Liver (tissue), 9 donors: Measurements from ENCODE around the gene NSFL1C. TPM values are rescaled to one million over a fixed set of nuclear protein-coding genes. Genes with fewer than 3 reads are reported as not detected.

Source experiments
- DNase-seq: peaks from one replicate; pipeline ENCODE4 v3.0.0-alpha.2; 2017; ENCODE audit warnings: low spot score
- H3K27ac ChIP-seq, 2 donors: one replicate each; pipeline ENCODE4 v1.7.0; 2013; ENCODE audit warnings: inconsistent platforms in 2 of 2, low read length in 2 of 2, control low read depth in 1 of 2, low read depth in 1 of 2, mild to moderate bottlenecking in 1 of 2
- H3K27me3 ChIP-seq, 4 donors: one replicate each; pipeline versions ENCODE4 v1.6.1 to v1.7.0; 2013; ENCODE audit warnings: low read length in 3 of 4, inconsistent platforms in 1 of 4, mild to moderate bottlenecking in 1 of 4, moderate library complexity in 1 of 4; ENCODE audit not compliant: control insufficient read depth in 4 of 4, insufficient read depth in 4 of 4
- H3K36me3 ChIP-seq, 4 donors: one replicate each; pipeline versions ENCODE4 v1.6.1 to v1.7.0; 2013; ENCODE audit warnings: low read length in 3 of 4, mild to moderate bottlenecking in 3 of 4, low read depth in 1 of 4, moderate library complexity in 1 of 4; ENCODE audit not compliant: control insufficient read depth in 4 of 4, insufficient read depth in 3 of 4
- H3K4me1 ChIP-seq, 4 donors: one replicate each; pipeline versions ENCODE4 v1.6.1 to v1.7.0; 2013; ENCODE audit warnings: low read length in 3 of 4, mild to moderate bottlenecking in 3 of 4, moderate library complexity in 1 of 4; ENCODE audit not compliant: control insufficient read depth in 4 of 4, insufficient read depth in 4 of 4
- H3K4me3 ChIP-seq, 3 donors: one replicate each; pipeline versions ENCODE4 v1.6.1 to v1.7.0; 2013; ENCODE audit warnings: low read length in 3 of 3, control low read depth in 1 of 3, low read depth in 1 of 3, mild to moderate bottlenecking in 1 of 3
- H3K9ac ChIP-seq, 2 donors: one replicate each; pipeline ENCODE4 v1.7.0; 2013; ENCODE audit warnings: low read length in 2 of 2, mild to moderate bottlenecking in 2 of 2, moderate library complexity in 2 of 2, control low read depth in 1 of 2, low read depth in 1 of 2
- H3K9me3 ChIP-seq, 4 donors: one replicate each; pipeline versions ENCODE4 v1.6.1 to v1.7.0; 2013; ENCODE audit warnings: low read length in 3 of 4; ENCODE audit not compliant: control insufficient read depth in 4 of 4
- CTCF ChIP-seq: fragments of 150-350 bp; IDR thresholded peaks from 2 replicates; pipeline ENCODE4 v1.5.1; 2017; ENCODE audit warnings: improper control_type of control experiment, low read depth, low read length; ENCODE audit not compliant: missing input control
- EGR1 ChIP-seq, 2 donors: IDR thresholded peaks; 2 replicates each; pipeline ENCODE4 v1.6.1; 2016 to 2018; ENCODE audit warnings: antibody characterized with exemption in 2 of 2, low read depth in 2 of 2
- FOXA1 ChIP-seq: IDR thresholded peaks from 2 replicates; pipeline ENCODE4 v1.6.1; 2016; ENCODE audit warnings: antibody characterized with exemption
- GABPA ChIP-seq, 2 donors: IDR thresholded peaks in 1 of 2; conservative IDR thresholded peaks in 1 of 2; 2 replicates each; pipeline ENCODE4 v1.6.1; 2016; ENCODE audit warnings: antibody characterized with exemption in 2 of 2, mild to moderate bottlenecking in 1 of 2, moderate library complexity in 1 of 2
- HNF4A ChIP-seq, 2 donors: conservative IDR thresholded peaks; 2 replicates each; pipeline ENCODE4 v1.6.1; 2016; ENCODE audit warnings: antibody characterized with exemption in 2 of 2, mild to moderate bottlenecking in 2 of 2
- JUND ChIP-seq, 2 donors: IDR thresholded peaks; 2 replicates each; pipeline ENCODE4 v1.6.1; 2016; ENCODE audit warnings: antibody characterized with exemption in 2 of 2
- MAX ChIP-seq: IDR thresholded peaks from 2 replicates; pipeline ENCODE4 v1.6.1; 2016; ENCODE audit warnings: antibody characterized with exemption
- NR2F2 ChIP-seq: IDR thresholded peaks from 2 replicates; pipeline ENCODE4 v1.6.1; 2016; ENCODE audit warnings: antibody characterized with exemption
- RAD21 ChIP-seq, 2 donors: IDR thresholded peaks; 2 replicates each; pipeline ENCODE4 v1.6.1; 2016; ENCODE audit warnings: antibody characterized with exemption in 2 of 2, mild to moderate bottlenecking in 2 of 2
- REST ChIP-seq: IDR thresholded peaks from 2 replicates; pipeline ENCODE4 v1.6.1; 2016; ENCODE audit warnings: antibody characterized with exemption, mild to moderate bottlenecking
- RXRA ChIP-seq, 2 donors: IDR thresholded peaks; 2 replicates each; pipeline ENCODE4 v1.6.1; 2017 to 2018; ENCODE audit warnings: antibody characterized with exemption in 2 of 2, mild to moderate bottlenecking in 1 of 2
- SP1 ChIP-seq: IDR thresholded peaks from 2 replicates; pipeline ENCODE4 v1.6.1; 2018; ENCODE audit warnings: antibody characterized with exemption, mild to moderate bottlenecking
- TAF1 ChIP-seq: conservative IDR thresholded peaks from 2 replicates; pipeline ENCODE4 v1.6.1; 2016; ENCODE audit warnings: antibody characterized with exemption, mild to moderate bottlenecking
- YY1 ChIP-seq: IDR thresholded peaks from 2 replicates; pipeline ENCODE4 v1.6.1; 2016; ENCODE audit warnings: antibody characterized with exemption, mild to moderate bottlenecking
- ZBTB33 ChIP-seq: IDR thresholded peaks from 2 replicates; pipeline ENCODE4 v1.6.1; 2016; ENCODE audit warnings: antibody characterized with exemption
- WGBS: extraction: QIAGEN DNeasy Blood & Tissue Kit; methylation state at CpG from one replicate; pipeline ENCODE4 v1.1.7; 2013; 5-methylcytosine and 5-hydroxymethylcytosine counted together
- polyA plus RNA-seq, 2 donors: library from polyadenylated mRNA; stranded (reverse) in 1 of 2; unstranded in 1 of 2; fragments of 200-250 nt in 1 of 2; fragments of >200 nt in 1 of 2; fragmentation: Nextera tagmentation in 1 of 2; extraction: Ambion mirVana in 1 of 2; gene quantifications; one replicate each; pipeline versions ENCODE4 v1.2.1 to v1.2.3, GENCODE V29; 2013 to 2015
- total RNA-seq, 2 donors: library from RNA; depleted of rRNA; stranded (reverse); fragments of >200 nt; gene quantifications; one replicate each; pipeline ENCODE4 v1.2.3, GENCODE V29; 2014
- TF ChIP-seq, protein P1 (sequence below): IDR thresholded peaks from 2 replicates; pipeline ENCODE4 v1.6.1; 2016; ENCODE audit warnings: antibody characterized with exemption
- donor health status: healthy.
- donor health status: healthy.
- donor health status: healthy.
- donor health status: healthy.
- donor health status: healthy.

NSFL1C gene
- total and polyA plus RNA-seq, 4 donors: 13.7 to 49.0 (median 34.7) TPM

- Histone ChIP-seq H3K27me3 (no peaks in the 10 kb centered on the region), H3K27ac (no peak overlapping the region), H3K4me1 (peaks cover 6 to 27% (median 16%) of the 10 kb centered on the region in 4 donors), H3K4me3 (no peak overlapping the region), H3K36me3 (no peaks in the 10 kb centered on the region), H3K9ac (no peak overlapping the region), H3K9me3 (no peaks in the 10 kb centered on the region)
- WGBS: 98% methylated on average over 1 of the region's 1 CpG
- TF ChIP-seq REST (no peak), FOXA1 (no peak), NR2F2 (no peak), RXRA (IDR thresholded peaks at IDR 0.05) (no peak)
- no peak for DNase-seq
Measured at GRCh38 chr20:1403624-1404023, 63.0 kb downstream of the NSFL1C start.

- H3K36me3 ChIP-seq: no peaks in the 10 kb centered on the region
- H3K9me3 ChIP-seq: no peaks in the 10 kb centered on the region
- peaks cover 6 to 27% (median 16%) of the 10 kb centered on the region in 4 donors for H3K4me1 ChIP-seq
- no peak for DNase-seq
- peak overlapping the region; percentile 88 to 95 for H3K27ac ChIP-seq
- WGBS: 64% methylated on average over 7 of the region's 7 CpGs
- no peaks in the 10 kb centered on the region for H3K27me3 ChIP-seq
- H3K9ac ChIP-seq: no peak overlapping the region
- no peak for TF ChIP-seq MAX
- no peak overlapping the region for H3K4me3 ChIP-seq
Measured at GRCh38 chr20:1402149-1402548, 64.5 kb downstream of the NSFL1C start.

GRCh38 chr20:1401451-1401907 lies 65.2 kb downstream of the NSFL1C start:
- DNase-seq: no peak
- no peaks in the 10 kb centered on the region for H3K9me3 ChIP-seq
- H3K4me3 ChIP-seq: no peak overlapping the region
- no peak overlapping the region for H3K9ac ChIP-seq
- 41% methylated on average over 3 of the region's 3 CpGs for WGBS
- H3K4me1 ChIP-seq: peaks cover 6 to 27% (median 16%) of the 10 kb centered on the region in 4 donors
- H3K27me3 ChIP-seq: no peaks in the 10 kb centered on the region
- no peaks in the 10 kb centered on the region for H3K36me3 ChIP-seq
- peak overlapping the region; percentile 88 to 95 for H3K27ac ChIP-seq
- TF ChIP-seq MAX: peak; percentile 61
- TF ChIP-seq HNF4A (conservative IDR thresholded peaks at IDR 0.05): peak; percentile 94 to 95
- peak; percentile 74 for TF ChIP-seq YY1
- TF ChIP-seq JUND (IDR thresholded peaks at IDR 0.05): peak; percentile 44 to 86
- peak; percentile 74 to 87 for TF ChIP-seq RXRA (IDR thresholded peaks at IDR 0.05)
- TF ChIP-seq SP1: peak; percentile 92
- peak in 1 of 2 donors; percentile 54 for TF ChIP-seq EGR1 (IDR thresholded peaks at IDR 0.05; ENCODE audit: low read depth in 2 of 2)
- peak; percentile 81 for TF ChIP-seq ZBTB33
- TF ChIP-seq, protein P1, sequence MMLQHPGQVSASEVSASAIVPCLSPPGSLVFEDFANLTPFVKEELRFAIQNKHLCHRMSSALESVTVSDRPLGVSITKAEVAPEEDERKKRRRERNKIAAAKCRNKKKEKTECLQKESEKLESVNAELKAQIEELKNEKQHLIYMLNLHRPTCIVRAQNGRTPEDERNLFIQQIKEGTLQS: peak; percentile 31
- peak in 1 of 2 donors; percentile 64 for TF ChIP-seq GABPA (IDR thresholded peaks at IDR 0.05 in 1 of 2, conservative IDR thresholded peaks at IDR 0.05 in 1 of 2)
- no peak for TF ChIP-seq CTCF
- peak; percentile 72 for TF ChIP-seq REST
- peak; percentile 79 for TF ChIP-seq TAF1
- TF ChIP-seq RAD21 (IDR thresholded peaks at IDR 0.05): peak; percentile 51 to 58
